Smooth muscle cell of the pulmonary artery (primary cell): ENCODE measurements around the gene ALAS2. TPM values are rescaled to one million over a fixed set of nuclear protein-coding genes. Genes with fewer than 3 reads are reported as not detected.

Experiments used
- total RNA-seq: library from RNA; depleted of rRNA; stranded (reverse); fragments of >200 nt; gene quantifications from 2 replicates; pipeline ENCODE4 v1.2.3, GENCODE V29; 2014

Gene ALAS2
- total RNA-seq, result not detected in 2 replicates

DNA sequence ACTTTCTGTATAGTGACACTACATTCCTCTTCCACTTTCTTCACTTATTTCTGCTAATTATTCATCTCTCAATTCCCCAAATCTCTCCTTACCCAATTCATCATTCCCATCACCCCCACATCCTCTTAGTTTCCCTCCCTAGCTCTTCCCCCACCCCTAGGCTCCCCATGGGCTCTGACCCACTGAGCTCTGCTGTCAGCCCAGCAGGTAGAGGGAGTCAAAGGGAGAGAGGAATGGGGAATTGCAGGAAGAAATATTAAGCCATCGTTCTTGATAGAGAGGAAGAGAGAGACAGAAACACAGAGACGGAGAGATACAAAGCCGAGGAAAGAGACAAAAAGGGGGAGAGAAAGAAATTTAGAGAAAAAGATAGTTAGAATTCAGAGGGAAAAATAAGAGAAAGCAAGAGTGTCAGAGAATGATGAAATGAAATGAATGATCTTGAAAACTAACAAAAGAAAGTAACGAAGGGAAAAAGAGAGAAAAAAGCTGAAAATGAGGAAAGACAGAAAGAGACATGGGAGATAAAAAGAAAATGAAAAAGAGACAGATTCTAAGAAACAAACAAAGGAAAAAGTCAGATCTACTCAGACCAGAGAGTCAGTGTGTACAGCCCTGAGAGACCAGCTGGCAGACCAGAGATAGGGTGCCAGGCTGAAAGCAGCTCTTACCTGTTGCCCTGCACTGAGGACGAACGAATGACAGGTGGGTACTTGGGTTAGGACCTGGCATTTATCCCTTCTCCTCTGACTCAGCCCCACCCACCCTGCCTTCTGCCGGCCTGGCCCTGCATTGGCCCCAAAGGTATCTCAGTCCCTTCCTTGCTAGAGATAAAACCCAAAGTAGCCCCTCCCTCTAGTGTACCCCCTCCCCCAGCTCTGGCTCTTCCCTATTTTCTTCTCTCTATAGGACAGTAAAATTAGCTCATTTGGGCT lies at the start of gene ALAS2:
Gene ALAS2 (minus strand): TSS at position 707 of the 935 bp plus-strand sequence. CDS start 4,977 bp downstream, outside the sequence.

GRCh38 chrX:55074851-55075467 lies 44.2 kb upstream of the ALAS2 start, which contains the start of gene PAGE2B:
Gene PAGE2B, plus strand, starts transcription at chrX:55075030. Its CDS starts 1,012 bp downstream, at chrX:55076042.

DNA sequence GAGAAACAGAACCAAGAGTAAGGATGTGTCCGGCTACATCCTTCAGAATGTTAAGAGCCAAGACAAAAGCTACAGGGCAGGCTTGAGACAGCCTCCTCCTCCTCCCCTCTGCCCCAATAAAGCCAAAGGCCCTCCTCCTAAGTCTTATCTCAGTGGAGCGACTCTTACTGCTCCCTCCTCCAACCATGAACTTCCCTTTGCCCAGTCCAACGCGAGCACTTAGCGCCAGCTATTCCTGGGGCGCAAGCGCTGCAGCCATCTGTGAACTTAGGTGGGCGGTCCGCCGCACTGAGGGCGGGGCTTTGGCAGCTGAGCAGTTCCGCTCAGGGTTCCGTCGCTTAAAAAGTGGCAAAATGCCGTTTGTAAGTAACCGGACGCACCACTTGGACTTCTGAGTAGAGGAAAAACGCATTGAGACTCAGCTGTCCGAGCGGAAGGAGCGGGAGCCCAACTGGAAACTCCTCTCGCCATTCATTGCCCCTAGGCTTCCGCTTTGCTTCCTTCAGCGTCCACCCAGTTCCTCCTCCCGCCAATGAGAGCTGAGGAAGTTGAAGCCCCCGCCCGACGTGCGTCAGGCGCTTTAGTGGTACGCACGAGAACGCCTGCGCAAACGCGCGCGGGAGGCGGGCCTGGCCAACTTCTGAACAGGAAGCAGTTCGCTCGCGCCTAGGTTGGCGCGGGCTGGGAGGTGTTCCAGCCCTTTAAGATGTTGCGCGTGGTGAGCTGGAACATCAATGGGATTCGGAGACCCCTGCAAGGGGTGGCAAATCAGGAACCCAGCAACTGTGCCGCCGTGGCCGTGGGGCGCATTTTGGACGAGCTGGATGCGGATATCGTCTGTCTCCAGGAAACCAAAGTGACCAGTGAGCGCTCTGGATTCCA lies 30.8 kb downstream of the ALAS2 start, which contains the start of gene APEX2:
Gene APEX2 (plus strand): TSS at position 647 of the 882 bp plus-strand sequence. CDS start 60 bp downstream, at position 707.

DNA sequence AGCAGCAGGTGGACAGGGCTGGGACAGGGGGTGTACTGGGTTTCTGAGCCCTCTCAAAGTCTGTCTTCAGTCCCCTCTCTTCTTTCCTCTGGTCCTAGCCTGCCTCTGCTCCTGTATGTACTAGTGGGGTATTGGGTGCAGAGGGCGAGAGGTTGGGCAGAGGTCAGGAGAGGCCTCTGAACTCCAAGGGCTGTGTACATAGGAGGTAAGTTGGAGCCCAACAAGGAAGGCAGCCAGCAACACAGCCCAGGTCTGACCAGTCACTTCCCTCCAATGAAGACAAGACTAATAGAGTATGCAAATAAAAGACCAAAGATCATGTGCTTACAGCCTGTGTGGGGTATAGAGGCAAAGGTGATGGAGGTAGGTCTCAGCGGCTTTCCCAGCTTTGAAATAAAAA lies 36.7 kb downstream of the ALAS2 start, which contains the start of gene PFKFB1:
Gene PFKFB1 (minus strand): TSS at position 90 of the 400 bp plus-strand sequence. CDS start 181 bp downstream, outside the sequence.

Other genes with a start within 250 kb of the ALAS2 start
- not detected in 2 replicates for gene ITIH6, start 232.7 kb downstream of the ALAS2 start, total RNA-seq
- 254 and 324 TPM in 2 replicates for gene MAGED2, start 223.2 kb downstream of the ALAS2 start, total RNA-seq
- gene TRO, start 110.2 kb downstream of the ALAS2 start, total RNA-seq, result 16.4 and 23.9 TPM in 2 replicates
- 0.03 and 0.07 TPM in 2 replicates for gene PFKFB1, start 36.8 kb downstream of the ALAS2 start, total RNA-seq
- 5.6 and 5.8 TPM in 2 replicates for gene APEX2, start 30.6 kb downstream of the ALAS2 start, total RNA-seq
- gene PAGE2B, start 44.1 kb upstream of the ALAS2 start, total RNA-seq, result not detected in 2 replicates
- not detected in 2 replicates for gene PAGE2, start 58.0 kb upstream of the ALAS2 start, total RNA-seq
- not detected in 2 replicates for gene PAGE5, start 189.4 kb upstream of the ALAS2 start, total RNA-seq
- gene PAGE3, start 233.9 kb upstream of the ALAS2 start, total RNA-seq, result not detected in 2 replicates